Type B pancreatic cell (in vitro differentiated cells): ENCODE measurements around the gene LTO1. TPM values are rescaled to one million over a fixed set of nuclear protein-coding genes. Genes with fewer than 3 reads are reported as not detected.

Source experiments
- DNase-seq: peaks from one replicate; pipeline ENCODE4 v3.0.0; 2021; ENCODE audit warnings: mixed read lengths; ENCODE audit not compliant: unreplicated experiment; ENCODE audit errors: extremely low spot score
- H3K27ac Mint-ChIP-seq: 2 replicates; pipeline ENCODE4 v1.8.0; 2021; ENCODE audit warnings: mild to moderate bottlenecking, mixed read lengths
- H3K27me3 Mint-ChIP-seq: 2 replicates; pipeline ENCODE4 v1.8.0; 2021; ENCODE audit warnings: mixed read lengths
- H3K36me3 Mint-ChIP-seq: 2 replicates; pipeline ENCODE4 v1.8.0; 2021; ENCODE audit warnings: mixed read lengths
- H3K4me1 Mint-ChIP-seq: one replicate; pipeline ENCODE4 v1.8.0; 2021; ENCODE audit warnings: mixed read lengths; ENCODE audit not compliant: unreplicated experiment
- H3K4me3 Mint-ChIP-seq: 2 replicates; pipeline ENCODE4 v1.8.0; 2021; ENCODE audit warnings: mild to moderate bottlenecking, mixed read lengths
- H3K9me3 Mint-ChIP-seq: 2 replicates; pipeline ENCODE4 v1.8.0; 2021; ENCODE audit warnings: mixed read lengths
- total RNA-seq: library from RNA; stranded (reverse); gene quantifications from 2 replicates; pipeline ENCODE4 v1.2.1, GENCODE V29; 2021; ENCODE audit warnings: low replicate concordance
- TF ChIP-seq, protein P1 (sequence below): fragments of 200-600 bp; sonication (generic); conservative IDR thresholded peaks from 2 replicates; pipeline ENCODE4 v1.5.0; 2021; ENCODE audit warnings: antibody characterized with exemption, mild to moderate bottlenecking

Gene LTO1
- total RNA-seq, 1 donor from 2014 or later = 24.6 TPM

DNA sequence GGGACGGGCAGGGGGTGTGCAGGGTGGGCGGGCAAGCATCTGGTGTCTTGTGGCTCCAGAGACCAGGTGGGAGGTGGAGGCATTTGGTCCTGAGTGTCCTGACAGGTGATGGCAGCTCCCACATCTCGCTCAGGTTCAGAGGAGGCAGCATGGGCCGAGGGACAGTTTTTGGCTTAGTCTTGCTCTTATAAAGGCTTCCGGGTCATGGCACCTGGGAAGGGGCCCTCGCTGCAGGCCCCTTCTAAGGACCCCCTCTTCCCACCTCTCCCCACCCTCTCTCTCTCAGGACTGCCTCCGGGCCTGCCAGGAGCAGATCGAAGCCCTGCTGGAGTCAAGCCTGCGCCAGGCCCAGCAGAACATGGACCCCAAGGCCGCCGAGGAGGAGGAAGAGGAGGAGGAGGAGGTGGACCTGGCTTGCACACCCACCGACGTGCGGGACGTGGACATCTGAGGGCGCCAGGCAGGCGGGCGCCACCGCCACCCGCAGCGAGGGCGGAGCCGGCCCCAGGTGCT lies 24.3 kb downstream of the LTO1 start:
- Mint-ChIP-seq H3K27me3 (no peaks in the 10 kb centered on the region), H3K9me3 (no peaks in the 10 kb centered on the region), H3K27ac (no peak overlapping the region), H3K4me3 (no peak overlapping the region), H3K4me1 (peaks cover 8% of the 10 kb centered on the region), H3K36me3 (peaks cover 8% of the 10 kb centered on the region)
- no peak for DNase-seq
- TF ChIP-seq, protein P1, sequence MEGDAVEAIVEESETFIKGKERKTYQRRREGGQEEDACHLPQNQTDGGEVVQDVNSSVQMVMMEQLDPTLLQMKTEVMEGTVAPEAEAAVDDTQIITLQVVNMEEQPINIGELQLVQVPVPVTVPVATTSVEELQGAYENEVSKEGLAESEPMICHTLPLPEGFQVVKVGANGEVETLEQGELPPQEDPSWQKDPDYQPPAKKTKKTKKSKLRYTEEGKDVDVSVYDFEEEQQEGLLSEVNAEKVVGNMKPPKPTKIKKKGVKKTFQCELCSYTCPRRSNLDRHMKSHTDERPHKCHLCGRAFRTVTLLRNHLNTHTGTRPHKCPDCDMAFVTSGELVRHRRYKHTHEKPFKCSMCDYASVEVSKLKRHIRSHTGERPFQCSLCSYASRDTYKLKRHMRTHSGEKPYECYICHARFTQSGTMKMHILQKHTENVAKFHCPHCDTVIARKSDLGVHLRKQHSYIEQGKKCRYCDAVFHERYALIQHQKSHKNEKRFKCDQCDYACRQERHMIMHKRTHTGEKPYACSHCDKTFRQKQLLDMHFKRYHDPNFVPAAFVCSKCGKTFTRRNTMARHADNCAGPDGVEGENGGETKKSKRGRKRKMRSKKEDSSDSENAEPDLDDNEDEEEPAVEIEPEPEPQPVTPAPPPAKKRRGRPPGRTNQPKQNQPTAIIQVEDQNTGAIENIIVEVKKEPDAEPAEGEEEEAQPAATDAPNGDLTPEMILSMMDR = no peak

DNA sequence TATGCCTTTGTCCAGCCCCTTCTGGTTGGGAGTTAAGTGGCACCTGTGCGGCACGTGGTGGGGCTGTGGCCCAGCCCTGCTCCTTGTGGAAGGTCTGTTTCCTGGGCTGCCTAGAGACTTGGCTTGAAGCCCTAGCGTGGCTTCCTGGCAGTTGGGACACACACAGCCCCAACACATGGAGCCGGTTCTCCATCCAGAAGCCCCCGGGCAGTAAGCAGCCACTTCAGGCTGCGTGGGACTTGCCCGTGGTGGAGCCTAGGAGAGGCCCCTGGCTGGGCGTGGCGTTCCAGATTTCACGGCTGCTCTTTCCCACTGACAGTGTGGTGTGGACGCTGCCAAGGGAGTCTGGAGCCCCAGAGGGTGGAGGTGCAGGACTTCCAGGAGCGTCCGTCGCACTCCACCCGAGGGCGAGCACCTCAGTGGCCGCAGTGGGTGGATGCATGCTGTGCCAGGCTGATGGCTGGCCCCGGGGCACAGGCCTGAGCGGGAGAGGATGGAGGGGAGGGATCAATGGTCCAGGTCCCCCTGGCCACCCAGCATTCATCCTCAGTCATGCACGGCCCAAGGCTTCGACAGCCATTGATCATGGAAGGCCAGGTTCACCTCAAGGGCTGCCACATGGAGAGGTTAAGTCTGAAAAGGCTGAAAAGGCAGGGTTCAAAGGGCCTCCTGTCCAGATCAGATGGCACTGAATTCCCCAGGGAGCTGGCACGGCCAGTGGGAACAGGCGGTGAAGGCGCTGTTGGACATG lies 24.9 kb downstream of the LTO1 start:
- TF ChIP-seq, protein P1 = no peak
- H3K27ac Mint-ChIP-seq = no peak overlapping the region

DNA sequence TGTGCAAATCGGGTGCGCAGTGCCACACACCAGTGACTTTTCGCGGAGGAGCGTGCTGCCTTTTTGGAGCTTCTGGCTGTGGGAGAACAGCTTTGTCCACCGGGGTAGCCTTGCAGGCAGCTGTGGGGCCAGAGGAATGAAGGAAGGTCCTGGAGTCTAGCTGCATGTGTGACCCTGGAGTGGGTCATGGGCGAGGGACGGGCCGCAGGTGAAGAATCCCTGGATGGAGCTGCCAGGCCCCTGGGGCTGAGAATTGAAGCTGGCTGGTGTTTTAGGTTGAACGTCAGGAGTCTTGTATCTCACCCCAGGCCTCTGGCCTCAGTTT lies 25.6 kb downstream of the LTO1 start:
- H3K4me3 Mint-ChIP-seq = no peak overlapping the region

More for the DNA sequence above, 24.9 kb downstream of the LTO1 start:
- no peak overlapping the region for H3K4me3 Mint-ChIP-seq
- H3K9me3 Mint-ChIP-seq = no peaks in the 10 kb centered on the region
- H3K4me1 Mint-ChIP-seq = peaks cover 5% of the 10 kb centered on the region
- DNase-seq = no peak
- peaks cover 8% of the 10 kb centered on the region for H3K36me3 Mint-ChIP-seq
- H3K27me3 Mint-ChIP-seq = no peaks in the 10 kb centered on the region

DNA sequence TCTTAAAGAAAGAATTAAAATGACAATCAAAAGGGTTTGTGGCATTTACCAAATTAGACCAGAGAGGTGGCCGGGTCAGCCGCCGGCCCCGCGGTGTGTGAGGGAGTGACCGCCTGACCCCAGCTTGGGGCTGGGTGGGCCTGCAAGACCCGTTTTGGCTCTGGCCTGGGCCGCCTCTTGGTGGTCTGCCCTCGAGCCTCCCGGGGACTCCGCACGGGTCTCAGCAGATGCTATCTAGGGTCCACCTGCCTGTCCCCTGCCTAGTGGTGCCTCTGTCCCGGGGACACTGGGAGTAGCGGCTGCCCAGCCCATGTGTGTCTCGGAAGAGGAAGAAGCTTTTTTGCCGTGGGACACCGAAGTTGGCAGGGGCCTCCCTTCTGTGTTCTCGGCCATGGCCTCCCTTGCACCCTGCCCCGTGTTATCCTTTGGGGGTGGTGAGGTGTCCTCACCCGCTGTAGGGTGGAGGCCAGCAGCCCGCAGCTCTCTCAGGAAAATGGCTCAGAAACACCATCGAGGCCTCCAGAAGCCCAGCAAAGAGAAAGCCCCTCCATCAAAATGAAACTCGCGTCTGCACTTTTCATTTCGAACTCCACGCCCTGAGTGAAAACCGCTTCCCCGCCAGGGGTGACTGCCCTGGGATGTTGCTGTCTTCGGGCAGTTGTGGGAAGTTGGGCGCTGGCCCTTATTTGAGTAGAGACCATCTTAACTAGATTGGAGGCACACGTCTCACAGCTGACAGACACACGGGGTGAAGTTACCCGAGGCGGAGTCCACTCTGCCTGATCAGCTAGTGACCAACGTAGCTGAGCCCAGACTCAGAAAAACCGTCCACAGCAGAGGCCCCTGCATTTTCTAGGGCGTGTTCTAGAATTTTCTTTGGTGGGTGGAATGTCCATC lies 26.2 kb downstream of the LTO1 start:
- H3K36me3 Mint-ChIP-seq = peaks cover 8% of the 10 kb centered on the region
- no peaks in the 10 kb centered on the region for H3K27me3 Mint-ChIP-seq
- no peaks in the 10 kb centered on the region for H3K9me3 Mint-ChIP-seq
- H3K4me1 Mint-ChIP-seq = peaks cover 8% of the 10 kb centered on the region
- TF ChIP-seq, protein P1 = no peak
- no peak overlapping the region for H3K4me3 Mint-ChIP-seq
- no peak for DNase-seq
- no peak overlapping the region for H3K27ac Mint-ChIP-seq

More for the DNA sequence above, 25.6 kb downstream of the LTO1 start:
- no peaks in the 10 kb centered on the region for H3K27me3 Mint-ChIP-seq
- H3K36me3 Mint-ChIP-seq = peaks cover 8% of the 10 kb centered on the region
- peaks cover 5% of the 10 kb centered on the region for H3K4me1 Mint-ChIP-seq
- H3K9me3 Mint-ChIP-seq = no peaks in the 10 kb centered on the region
- TF ChIP-seq, protein P1 = no peak
- H3K27ac Mint-ChIP-seq = no peak overlapping the region
- no peak for DNase-seq

DNA sequence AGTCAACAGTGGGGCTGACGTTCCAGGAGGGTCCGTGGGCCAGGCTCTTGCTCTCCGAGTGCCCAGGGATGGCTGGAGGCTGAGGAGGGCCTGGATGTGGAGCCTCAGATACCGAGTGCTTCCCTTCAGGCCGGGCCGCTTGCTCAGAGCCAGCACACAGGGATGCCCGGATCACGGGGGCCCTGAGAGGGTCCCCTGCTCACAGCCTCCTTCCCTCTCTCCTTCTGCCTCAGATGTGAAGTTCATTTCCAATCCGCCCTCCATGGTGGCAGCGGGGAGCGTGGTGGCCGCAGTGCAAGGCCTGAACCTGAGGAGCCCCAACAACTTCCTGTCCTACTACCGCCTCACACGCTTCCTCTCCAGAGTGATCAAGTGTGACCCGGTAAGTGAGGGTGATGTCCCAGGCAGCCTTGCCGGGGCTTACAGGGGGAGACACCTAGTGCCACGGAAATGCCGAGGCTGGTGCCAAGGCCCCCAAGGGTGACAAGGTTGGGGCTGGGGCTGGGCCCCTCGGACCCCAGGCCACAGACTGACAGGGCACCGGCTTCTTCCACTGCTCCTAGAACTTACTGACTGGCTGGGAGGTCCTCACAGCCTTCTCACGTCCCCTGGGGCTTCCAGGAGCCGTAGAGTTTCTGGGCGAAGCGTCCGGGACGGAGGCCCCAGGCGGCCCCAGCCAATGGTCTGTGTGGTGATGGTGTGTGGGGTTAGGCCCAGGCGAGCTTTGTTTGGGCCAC lies 27.2 kb downstream of the LTO1 start:
- H3K4me3 Mint-ChIP-seq = no peak overlapping the region
- no peak overlapping the region for H3K27ac Mint-ChIP-seq
- TF ChIP-seq, protein P1 = no peak
- H3K9me3 Mint-ChIP-seq = no peaks in the 10 kb centered on the region
- no peak for DNase-seq
- no peaks in the 10 kb centered on the region for H3K27me3 Mint-ChIP-seq
- peaks cover 6% of the 10 kb centered on the region for H3K4me1 Mint-ChIP-seq
- peaks cover 8% of the 10 kb centered on the region for H3K36me3 Mint-ChIP-seq
